GM21576 (cell line): ENCODE measurements around the gene GALK1.
"Not testable (repeated sequence)": the region's sequence is repeated elsewhere in the genome, so short reads cannot be mapped to it uniquely, and the experiment has no call there.

Experiments used
- ATAC-seq: cut with Tn5 transposase; IDR thresholded peaks from one replicate; pipeline ENCODE4 v1.9.1; 2021; ENCODE audit warnings: mild to moderate bottlenecking, moderate library complexity; ENCODE audit not compliant: unreplicated experiment

Gene GALK1

GRCh38 chr17:75767881-75768280 lies 2.9 kb upstream of the GALK1 start:
- no peak for ATAC-seq

DNA sequence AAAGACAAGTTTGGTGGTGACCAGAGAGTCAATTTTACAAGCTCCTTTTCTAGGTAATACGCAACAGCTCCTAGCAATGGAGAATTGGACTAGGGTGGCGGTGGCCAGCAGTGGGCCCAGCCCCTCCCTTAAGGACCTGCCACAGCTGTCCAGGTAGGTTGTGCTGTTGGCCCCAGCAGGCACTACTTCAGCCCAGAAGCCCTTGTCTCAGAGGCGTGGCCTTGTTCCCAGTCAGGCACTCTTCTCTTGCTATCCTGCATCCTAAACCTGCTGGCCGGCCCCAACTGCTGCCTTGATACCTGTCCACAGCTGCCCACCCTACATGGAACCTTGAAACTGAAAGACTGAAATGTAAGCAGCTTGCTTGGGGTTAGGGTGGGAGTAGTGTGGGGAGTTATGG lies 989 bp upstream of the GALK1 start:
- ATAC-seq, result no peak

- no peak for ATAC-seq
Measured at GRCh38 chr17:75764417-75764710, 628 bp downstream of the GALK1 start.

DNA sequence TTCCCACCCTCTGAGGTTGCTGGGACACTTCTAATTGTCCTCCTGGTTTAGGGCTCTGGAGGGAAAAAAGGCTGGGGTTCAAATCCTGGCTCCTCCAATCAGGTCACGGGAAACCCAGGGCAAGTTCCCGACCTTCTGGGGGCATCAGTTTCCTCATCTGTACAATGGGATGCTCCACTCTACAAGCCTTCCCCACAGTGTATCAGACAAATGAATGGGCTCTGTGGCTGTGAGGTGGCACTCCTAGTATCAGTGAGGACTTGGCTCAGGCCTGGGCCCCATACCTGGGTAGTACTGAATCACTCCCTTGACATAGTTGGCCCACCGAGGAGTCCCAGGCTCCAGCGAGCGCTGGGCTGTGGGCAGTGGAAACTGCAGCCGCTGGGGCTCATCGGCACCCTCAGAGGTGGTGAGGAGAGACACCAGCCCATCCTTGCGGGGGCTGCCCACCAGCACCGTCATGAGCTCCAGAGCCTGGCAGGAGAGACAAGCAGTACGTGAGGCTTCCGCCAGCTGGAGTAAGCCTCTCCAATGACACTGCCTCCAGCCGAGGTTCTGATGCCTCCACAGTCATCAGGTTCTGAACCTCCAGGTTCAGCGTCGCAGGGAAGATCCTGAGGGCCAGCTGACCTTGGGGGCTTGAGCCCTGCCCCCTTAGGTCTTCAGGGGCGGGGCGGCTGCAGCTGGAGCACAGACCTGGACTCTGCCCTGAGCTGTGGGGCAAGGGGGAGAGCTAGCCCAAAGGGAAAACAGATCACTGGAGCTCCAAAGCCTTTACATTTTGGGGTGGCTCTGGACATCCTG lies 1.2 kb downstream of the GALK1 start:
- ATAC-seq, result no peak

GRCh38 chr17:75763269-75763607 lies 1.8 kb downstream of the GALK1 start:
- ATAC-seq, result no peak

GRCh38 chr17:75762513-75763268 lies 2.3 kb downstream of the GALK1 start:
- no peak for ATAC-seq

GRCh38 chr17:75759978-75760640 lies 4.9 kb downstream of the GALK1 start:
- ATAC-seq, result not testable (repeated sequence)

- no peak for ATAC-seq
Measured at GRCh38 chr17:75759457-75759856, 5.5 kb downstream of the GALK1 start.

- ATAC-seq, result no peak
Measured at GRCh38 chr17:75758131-75758905, 6.7 kb downstream of the GALK1 start.

DNA sequence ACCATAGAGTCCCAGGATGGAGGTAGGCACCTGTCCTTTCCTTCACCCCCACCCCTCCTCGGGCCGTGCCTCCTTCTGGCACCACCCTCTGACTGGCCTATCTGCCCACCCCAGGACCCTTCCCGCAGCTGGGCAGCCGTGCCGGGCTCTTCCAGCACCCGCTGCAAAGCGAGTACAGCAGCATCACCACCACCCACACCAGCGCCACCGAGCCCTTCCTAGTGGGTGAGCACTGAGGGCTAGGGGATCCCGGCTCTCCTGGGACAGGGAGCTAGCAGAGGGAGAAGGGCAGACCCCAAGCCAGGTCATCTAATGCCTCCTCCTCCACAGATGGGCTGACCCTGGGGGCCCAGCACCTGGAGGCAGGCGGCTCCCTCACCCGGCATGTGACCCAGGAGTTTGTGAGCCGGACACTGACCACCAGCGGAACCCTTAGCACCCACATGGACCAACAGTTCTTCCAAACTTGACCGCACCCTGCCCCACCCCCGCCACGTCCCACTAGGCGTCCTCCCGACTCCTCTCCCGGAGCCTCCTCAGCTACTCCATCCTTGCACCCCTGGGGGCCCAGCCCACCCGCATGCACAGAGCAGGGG lies 7.8 kb downstream of the GALK1 start:
- no peak for ATAC-seq

DNA sequence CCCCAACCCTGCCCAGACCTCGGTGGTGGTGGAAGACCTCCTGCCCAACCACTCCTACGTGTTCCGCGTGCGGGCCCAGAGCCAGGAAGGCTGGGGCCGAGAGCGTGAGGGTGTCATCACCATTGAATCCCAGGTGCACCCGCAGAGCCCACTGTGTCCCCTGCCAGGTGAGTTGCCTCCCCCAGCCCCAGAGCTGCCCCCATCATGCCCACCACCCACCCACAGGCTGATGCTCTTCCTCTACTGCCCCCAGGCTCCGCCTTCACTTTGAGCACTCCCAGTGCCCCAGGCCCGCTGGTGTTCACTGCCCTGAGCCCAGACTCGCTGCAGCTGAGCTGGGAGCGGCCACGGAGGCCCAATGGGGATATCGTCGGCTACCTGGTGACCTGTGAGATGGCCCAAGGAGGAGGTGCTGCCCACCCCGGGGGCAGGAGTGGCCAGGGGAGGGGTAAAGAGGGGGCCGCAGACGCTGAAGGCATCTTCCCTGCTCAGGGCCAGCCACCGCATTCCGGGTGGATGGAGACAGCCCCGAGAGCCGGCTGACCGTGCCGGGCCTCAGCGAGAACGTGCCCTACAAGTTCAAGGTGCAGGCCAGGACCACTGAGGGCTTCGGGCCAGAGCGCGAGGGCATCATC lies 8.4 kb downstream of the GALK1 start:
- no peak for ATAC-seq

DNA sequence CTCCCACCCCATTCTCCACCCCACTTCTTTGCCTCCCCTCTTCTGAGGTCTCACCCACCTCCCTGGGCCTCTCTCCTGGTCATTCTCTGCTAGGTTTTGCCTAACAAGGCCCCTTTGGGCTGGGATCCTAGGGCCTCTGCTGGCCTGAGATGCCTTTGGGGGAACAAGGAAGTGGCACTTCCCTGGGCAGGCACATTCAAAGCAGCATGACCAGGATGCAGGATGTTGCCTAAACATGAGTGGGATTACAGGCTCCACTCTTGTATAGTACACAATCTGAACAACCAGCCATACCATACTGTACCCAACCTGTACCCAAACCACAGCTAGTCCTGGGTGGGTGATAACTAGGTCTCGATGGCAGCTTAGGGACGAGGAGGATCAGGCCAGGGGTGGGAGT lies 9.0 kb downstream of the GALK1 start:
- ATAC-seq, result no peak

- no peak for ATAC-seq
Measured at GRCh38 chr17:75755205-75755901, 9.6 kb downstream of the GALK1 start.

DNA sequence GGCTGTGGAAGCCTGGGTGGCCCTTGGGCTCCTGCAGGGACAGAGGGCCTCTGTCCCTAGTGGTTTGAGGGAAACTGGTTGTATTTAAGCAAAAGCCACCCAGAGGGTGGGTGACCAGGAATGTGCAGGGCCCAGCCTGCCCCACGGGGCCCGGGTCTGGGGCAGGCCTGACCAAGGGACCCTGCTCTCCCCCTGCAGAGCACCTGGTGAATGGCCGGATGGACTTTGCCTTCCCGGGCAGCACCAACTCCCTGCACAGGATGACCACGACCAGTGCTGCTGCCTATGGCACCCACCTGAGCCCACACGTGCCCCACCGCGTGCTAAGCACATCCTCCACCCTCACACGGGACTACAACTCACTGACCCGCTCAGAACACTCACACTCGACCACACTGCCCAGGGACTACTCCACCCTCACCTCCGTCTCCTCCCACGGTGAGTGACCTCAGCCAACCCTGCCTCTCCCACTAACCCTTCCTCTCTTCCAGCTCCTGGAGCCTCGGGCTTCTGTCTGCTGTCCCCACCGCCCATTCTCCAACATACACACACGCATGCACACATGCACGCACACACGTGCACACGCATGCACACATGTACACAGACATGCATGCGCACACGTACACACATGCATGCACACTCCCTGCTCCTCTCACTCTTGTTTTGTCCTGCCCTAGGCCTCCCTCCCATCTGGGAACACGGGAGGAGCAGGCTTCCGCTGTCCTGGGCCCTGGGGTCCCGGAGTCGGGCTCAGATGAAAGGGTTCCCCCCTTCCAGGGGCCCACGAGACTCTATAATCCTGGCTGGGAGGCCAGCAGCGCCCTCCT lies 10.4 kb downstream of the GALK1 start:
- no peak for ATAC-seq

GRCh38 chr17:75753514-75754377 lies 11.2 kb downstream of the GALK1 start:
- peak; percentile 53 for ATAC-seq

GRCh38 chr17:75752802-75753513 lies 12.0 kb downstream of the GALK1 start:
- no peak for ATAC-seq

DNA sequence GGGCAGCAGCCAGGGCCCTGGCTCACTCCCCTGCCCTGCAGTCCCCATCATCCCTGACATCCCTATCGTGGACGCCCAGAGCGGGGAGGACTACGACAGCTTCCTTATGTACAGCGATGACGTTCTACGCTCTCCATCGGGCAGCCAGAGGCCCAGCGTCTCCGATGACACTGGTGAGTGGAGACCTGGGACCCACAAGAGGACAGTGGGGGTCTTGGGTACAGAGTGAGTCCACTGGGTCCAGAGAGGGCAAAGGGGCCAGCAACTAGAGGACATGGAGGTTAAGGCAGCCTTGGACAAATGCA lies 12.6 kb downstream of the GALK1 start:
- no peak for ATAC-seq
